ENCODE measurements around the gene AEN. TPM values are rescaled to one million over a fixed set of nuclear protein-coding genes. Genes with fewer than 3 reads are reported as not detected.
"Not testable (repeated sequence)": the region's sequence is repeated elsewhere in the genome, so short reads cannot be mapped to it uniquely, and the experiment has no call there.

The AEN gene
- total RNA-seq, 1 donor from 2014 or later: 18.4 TPM

DNA sequence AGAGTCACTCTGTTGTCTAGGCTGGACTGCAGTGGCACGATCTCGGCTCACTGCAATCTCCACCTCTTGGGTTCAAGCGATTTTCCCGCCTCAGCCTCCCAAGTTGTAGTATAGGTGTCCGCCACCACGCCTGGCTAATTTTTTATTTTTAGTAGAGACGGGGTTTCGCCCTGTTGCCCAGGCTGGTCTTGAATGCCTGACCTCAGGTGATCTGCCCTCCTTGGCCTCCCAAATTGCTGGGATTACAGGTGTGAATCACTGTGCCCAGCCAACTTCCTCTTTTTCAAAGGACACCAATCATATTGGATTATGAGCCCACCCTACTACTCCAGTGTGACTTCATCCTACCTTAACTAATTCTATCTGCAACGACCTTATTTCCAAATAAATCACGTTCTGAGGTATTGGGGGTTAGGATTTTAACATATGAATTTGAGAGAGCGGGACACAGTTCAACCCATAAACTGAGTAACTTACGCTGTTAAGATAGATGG, 20.9 kb downstream of the AEN start:
- no peak overlapping the region for H3K4me3 ChIP-seq
- no peaks in the 10 kb centered on the region for H3K36me3 ChIP-seq
- TF ChIP-seq POLR2A (IDR thresholded peaks at IDR 0.05) (no peak), POLR2AphosphoS5 (IDR thresholded peaks at IDR 0.05; ENCODE audit: insufficient read depth in 1 of 2, low read depth in 1 of 2) (no peak)
- TF ChIP-seq, protein P1, sequence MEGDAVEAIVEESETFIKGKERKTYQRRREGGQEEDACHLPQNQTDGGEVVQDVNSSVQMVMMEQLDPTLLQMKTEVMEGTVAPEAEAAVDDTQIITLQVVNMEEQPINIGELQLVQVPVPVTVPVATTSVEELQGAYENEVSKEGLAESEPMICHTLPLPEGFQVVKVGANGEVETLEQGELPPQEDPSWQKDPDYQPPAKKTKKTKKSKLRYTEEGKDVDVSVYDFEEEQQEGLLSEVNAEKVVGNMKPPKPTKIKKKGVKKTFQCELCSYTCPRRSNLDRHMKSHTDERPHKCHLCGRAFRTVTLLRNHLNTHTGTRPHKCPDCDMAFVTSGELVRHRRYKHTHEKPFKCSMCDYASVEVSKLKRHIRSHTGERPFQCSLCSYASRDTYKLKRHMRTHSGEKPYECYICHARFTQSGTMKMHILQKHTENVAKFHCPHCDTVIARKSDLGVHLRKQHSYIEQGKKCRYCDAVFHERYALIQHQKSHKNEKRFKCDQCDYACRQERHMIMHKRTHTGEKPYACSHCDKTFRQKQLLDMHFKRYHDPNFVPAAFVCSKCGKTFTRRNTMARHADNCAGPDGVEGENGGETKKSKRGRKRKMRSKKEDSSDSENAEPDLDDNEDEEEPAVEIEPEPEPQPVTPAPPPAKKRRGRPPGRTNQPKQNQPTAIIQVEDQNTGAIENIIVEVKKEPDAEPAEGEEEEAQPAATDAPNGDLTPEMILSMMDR (IDR thresholded peaks at IDR 0.05): no peak
- peaks cover 24% of the 10 kb centered on the region for H3K4me1 ChIP-seq
- no peak overlapping the region for H3K27ac ChIP-seq
- intact Hi-C loops (cut with DNase I): no loop called here
- H3K27me3 ChIP-seq: no peaks in the 10 kb centered on the region
- no peak for DNase-seq (ENCODE audit: extremely low spot score in 2 of 2)
- H3K9me3 ChIP-seq: no peaks in the 10 kb centered on the region

DNA sequence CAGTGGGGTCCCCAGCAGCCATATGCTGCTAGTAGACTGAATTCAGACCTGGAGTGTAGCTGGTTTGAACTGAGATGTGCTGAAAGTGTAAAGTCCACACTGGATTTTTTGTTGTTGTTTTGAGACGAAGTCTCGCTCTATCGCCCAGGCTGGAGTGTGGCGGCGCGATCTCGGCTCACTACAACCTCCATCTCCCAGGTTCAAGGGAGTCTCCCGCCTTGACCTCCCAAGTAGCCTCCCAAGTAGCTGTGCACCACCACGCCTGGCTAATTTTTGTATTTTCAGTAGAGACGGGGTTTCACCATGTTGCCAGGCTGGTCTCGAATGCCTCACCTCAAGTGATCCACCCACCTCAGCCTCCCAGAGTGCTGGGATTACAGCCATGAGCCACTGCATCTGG, 21.4 kb downstream of the AEN start:
- not testable (repeated sequence) for DNase-seq (ENCODE audit: extremely low spot score in 2 of 2)

DNA sequence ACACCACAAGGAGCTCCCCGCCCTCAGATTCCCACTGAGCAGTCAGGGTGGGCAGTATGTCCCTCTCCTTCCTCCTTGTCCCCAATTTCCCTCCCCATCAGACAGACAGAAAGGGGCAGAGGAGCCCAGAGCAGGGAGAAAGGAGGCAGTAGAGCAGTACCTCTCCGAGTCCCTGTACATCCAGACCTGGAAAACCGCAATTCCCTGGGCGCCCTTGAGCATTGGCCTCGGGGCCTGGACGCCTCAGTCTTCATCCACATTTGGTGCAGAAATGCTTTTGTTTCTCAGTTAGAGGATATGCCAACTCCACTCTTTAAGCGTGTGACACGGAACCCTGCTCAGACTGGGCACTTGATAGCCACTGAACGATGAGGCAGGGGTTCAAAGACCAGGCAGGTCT, 23.6 kb downstream of the AEN start:
- no peaks in the 10 kb centered on the region for H3K9me3 ChIP-seq
- intact Hi-C loops (cut with DNase I): no loop called here
- H3K4me1 ChIP-seq: peaks cover 21% of the 10 kb centered on the region
- DNase-seq (ENCODE audit: extremely low spot score in 2 of 2): no peak
- H3K27me3 ChIP-seq: no peaks in the 10 kb centered on the region
- H3K4me3 ChIP-seq: no peak overlapping the region
- no peak for TF ChIP-seq POLR2A (IDR thresholded peaks at IDR 0.05)
- TF ChIP-seq, protein P1 (IDR thresholded peaks at IDR 0.05): no peak
- no peak for TF ChIP-seq POLR2AphosphoS5 (IDR thresholded peaks at IDR 0.05; ENCODE audit: insufficient read depth in 1 of 2, low read depth in 1 of 2)
- no peaks in the 10 kb centered on the region for H3K36me3 ChIP-seq
- H3K27ac ChIP-seq: no peak overlapping the region

More for the DNA sequence above, 21.4 kb downstream of the AEN start:
- H3K36me3 ChIP-seq; H3K27me3 ChIP-seq; H3K27ac ChIP-seq; H3K9me3 ChIP-seq; intact Hi-C loops (cut with DNase I); H3K4me3 ChIP-seq: not testable (repeated sequence)
- H3K4me1 ChIP-seq: peaks cover 24% of the 10 kb centered on the region

DNA sequence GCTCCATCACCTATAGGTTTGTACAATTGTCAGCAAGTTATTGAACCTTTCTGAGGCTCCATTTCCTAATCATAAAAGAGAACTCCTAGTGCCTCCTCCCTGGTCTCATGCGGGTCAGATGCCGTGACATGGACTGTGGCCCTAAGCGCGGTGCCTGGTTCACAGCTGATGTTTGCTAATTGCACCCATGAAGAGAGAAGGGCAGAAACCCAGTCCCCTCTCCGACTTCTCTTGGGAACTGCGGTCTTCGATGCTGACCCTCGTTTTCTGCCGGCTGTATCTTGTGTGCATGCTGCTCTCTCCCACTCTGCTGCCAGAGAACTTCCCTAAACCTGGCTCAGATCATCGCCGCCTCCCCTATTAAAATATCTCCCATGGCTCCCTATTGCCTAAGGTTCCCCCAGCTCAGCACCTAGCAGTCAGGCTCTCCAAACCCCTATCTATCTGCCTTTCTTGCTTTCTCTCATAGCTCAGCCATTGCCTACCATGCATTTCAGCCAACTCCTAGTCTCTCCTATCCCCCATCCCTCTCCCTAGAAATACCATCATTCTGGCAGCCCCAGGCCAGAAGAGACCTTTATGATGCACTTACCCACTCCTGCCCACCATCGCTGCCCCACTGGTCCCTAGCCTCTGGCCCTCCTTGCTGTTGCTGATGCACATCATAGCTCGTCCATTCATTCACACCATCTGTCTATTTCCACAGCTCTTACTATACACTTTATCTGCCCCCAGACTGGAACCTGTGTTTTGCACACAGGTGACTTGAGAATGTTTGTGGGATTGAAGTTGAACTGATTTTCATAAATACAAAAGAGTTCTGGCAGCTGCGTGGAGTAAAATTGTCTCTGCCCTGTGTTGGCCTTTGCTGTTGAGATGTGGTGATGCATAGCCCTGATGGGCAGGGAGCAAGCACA, 24.3 kb downstream of the AEN start:
- Histone ChIP-seq H3K36me3 (no peaks in the 10 kb centered on the region), H3K27me3 (no peaks in the 10 kb centered on the region), H3K4me1 (peaks cover 14% of the 10 kb centered on the region), H3K27ac (no peak overlapping the region), H3K4me3 (no peak overlapping the region), H3K9me3 (no peaks in the 10 kb centered on the region)
- no peak for DNase-seq (ENCODE audit: extremely low spot score in 2 of 2)
- intact Hi-C loops (cut with DNase I): no loop called here
- TF ChIP-seq POLR2AphosphoS5 (IDR thresholded peaks at IDR 0.05; ENCODE audit: insufficient read depth in 1 of 2, low read depth in 1 of 2): no peak
- TF ChIP-seq POLR2A (IDR thresholded peaks at IDR 0.05): no peak
- TF ChIP-seq, protein P1 (IDR thresholded peaks at IDR 0.05): no peak

DNA sequence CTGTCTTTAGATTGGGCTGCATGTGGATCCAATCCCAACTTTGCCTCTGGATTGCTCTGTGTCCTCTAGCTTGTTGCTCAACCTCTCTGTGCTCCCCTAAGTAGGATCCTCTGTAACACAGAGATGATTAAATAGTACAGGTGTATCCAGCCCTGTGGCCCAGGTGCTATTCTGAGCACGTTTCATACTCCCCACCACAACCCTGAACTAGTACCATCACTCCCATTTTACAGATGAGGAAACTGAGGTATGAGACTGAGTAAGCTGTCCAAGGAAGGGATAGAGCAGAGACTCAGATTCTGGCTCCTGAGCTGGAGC, 24.9 kb downstream of the AEN start:
- DNase-seq (ENCODE audit: extremely low spot score in 2 of 2): no peak
- no peaks in the 10 kb centered on the region for H3K9me3 ChIP-seq
- TF ChIP-seq, protein P1 (IDR thresholded peaks at IDR 0.05): no peak
- TF ChIP-seq POLR2AphosphoS5 (IDR thresholded peaks at IDR 0.05; ENCODE audit: insufficient read depth in 1 of 2, low read depth in 1 of 2): no peak
- no peak for TF ChIP-seq POLR2A (IDR thresholded peaks at IDR 0.05)
- no peak overlapping the region for H3K4me3 ChIP-seq
- no peak overlapping the region for H3K27ac ChIP-seq
- H3K4me1 ChIP-seq: peaks cover 14% of the 10 kb centered on the region
- intact Hi-C loops (cut with DNase I): no loop called here
- no peaks in the 10 kb centered on the region for H3K27me3 ChIP-seq
- no peaks in the 10 kb centered on the region for H3K36me3 ChIP-seq
